ENCODE results near the gene PHLDA3.

The PHLDA3 gene

DNA sequence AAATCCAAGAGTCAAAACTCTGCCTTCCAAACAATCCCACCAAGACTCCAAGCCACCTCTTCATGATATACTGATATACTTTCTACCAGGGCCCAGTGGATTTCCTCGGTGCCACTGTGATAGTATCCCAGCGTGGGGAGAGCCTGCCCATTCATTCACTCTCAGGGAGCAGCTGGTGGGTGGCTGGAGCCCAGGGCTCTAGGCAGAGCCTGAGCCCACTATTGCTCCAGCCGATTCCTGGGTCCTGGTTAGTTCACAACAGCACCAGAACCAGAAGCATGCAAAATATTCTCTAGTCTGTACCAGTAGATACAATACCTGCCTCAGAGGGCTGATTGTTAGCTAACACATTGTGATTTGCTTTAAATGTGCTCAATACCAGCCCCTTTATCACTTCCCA lies 37.1 kb upstream of the PHLDA3 start:
- Histone ChIP-seq H3K4me1 (ENCODE audit: control insufficient read depth, low read length) (peaks cover 71% of the 10 kb centered on the region), H3K9me3 (ENCODE audit: control insufficient read depth, insufficient read depth, low read length) (no peaks in the 10 kb centered on the region), H3K79me2 (ENCODE audit: control insufficient read depth, low read length) (peaks cover 43% of the 10 kb centered on the region), H3F3A (ENCODE audit: control insufficient read depth, insufficient read depth) (peaks cover 15% of the 10 kb centered on the region), H3K4me2 (ENCODE audit: low read length) (peak overlapping the region; percentile 95), H3K36me3 (ENCODE audit: control insufficient read depth, low read length) (peaks cover 7% of the 10 kb centered on the region; the same call in 1 of the 2 replicates), H3K9me2 (replicated peaks; ENCODE audit: control insufficient read depth, low read length) (no peaks in the 10 kb centered on the region), H4K20me1 (ENCODE audit: control insufficient read depth, insufficient read depth, low read depth, low read length) (0 out of 2 replicates have a peak, but pooled peaks cover 4% of the 10 kb centered on the region), H3K27ac (ENCODE audit: low read depth, low read length) (peak overlapping the region; percentile 42; the same call in 1 of the 2 replicates), H3K27me3 (ENCODE audit: control insufficient read depth, low read length) (no peaks in the 10 kb centered on the region), H3K4me3 (ENCODE audit: low read length) (peak overlapping the region; percentile 97)
- no peak for TF ChIP-seq EZH2phosphoT487 (IDR thresholded peaks at IDR 0.05; ENCODE audit: borderline replicate concordance, low read length)
- TF ChIP-seq, protein P1, sequence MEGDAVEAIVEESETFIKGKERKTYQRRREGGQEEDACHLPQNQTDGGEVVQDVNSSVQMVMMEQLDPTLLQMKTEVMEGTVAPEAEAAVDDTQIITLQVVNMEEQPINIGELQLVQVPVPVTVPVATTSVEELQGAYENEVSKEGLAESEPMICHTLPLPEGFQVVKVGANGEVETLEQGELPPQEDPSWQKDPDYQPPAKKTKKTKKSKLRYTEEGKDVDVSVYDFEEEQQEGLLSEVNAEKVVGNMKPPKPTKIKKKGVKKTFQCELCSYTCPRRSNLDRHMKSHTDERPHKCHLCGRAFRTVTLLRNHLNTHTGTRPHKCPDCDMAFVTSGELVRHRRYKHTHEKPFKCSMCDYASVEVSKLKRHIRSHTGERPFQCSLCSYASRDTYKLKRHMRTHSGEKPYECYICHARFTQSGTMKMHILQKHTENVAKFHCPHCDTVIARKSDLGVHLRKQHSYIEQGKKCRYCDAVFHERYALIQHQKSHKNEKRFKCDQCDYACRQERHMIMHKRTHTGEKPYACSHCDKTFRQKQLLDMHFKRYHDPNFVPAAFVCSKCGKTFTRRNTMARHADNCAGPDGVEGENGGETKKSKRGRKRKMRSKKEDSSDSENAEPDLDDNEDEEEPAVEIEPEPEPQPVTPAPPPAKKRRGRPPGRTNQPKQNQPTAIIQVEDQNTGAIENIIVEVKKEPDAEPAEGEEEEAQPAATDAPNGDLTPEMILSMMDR (IDR thresholded peaks at IDR 0.05; ENCODE audit: low read depth, low read length, poor library complexity, severe bottlenecking) = no peak

DNA sequence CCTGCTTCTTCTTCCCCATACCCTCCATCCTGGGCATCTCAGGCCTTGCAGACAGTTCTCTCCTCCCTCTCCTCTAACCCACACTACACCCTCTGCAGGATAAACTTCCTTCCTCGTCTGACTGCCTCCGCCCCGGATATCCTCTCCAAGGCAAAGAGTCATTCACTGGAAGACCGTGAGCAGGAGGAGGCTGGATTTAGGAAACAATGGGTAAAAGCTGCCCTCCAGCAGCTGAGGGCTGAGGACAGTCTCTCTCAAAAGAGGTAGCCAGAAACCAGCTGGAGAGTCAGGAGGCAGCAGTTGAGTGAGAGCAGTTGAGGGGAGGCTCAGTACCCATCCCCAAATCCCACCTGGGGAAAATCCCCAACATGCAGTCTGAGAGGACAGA lies 36.5 kb upstream of the PHLDA3 start:
- H4K20me1 ChIP-seq (ENCODE audit: control insufficient read depth, insufficient read depth, low read depth, low read length) = 0 out of 2 replicates have a peak, but pooled peaks cover 4% of the 10 kb centered on the region
- 0 out of 2 replicates have a peak overlapping the region, but pooled peaks have one; percentile 42 for H3K27ac ChIP-seq (ENCODE audit: low read depth, low read length)
- H3K79me2 ChIP-seq (ENCODE audit: control insufficient read depth, low read length) = peaks cover 46% of the 10 kb centered on the region
- H3K9me3 ChIP-seq (ENCODE audit: control insufficient read depth, insufficient read depth, low read length) = no peaks in the 10 kb centered on the region
- no peaks in the 10 kb centered on the region for H3K27me3 ChIP-seq (ENCODE audit: control insufficient read depth, low read length)
- peaks cover 7% of the 10 kb centered on the region; the same call in 1 of the 2 replicates for H3K36me3 ChIP-seq (ENCODE audit: control insufficient read depth, low read length)
- H3K9me2 ChIP-seq (replicated peaks; ENCODE audit: control insufficient read depth, low read length) = no peaks in the 10 kb centered on the region
- H3K4me3 ChIP-seq (ENCODE audit: low read length) = peak overlapping the region; percentile 97
- TF ChIP-seq, protein P1 (IDR thresholded peaks at IDR 0.05; ENCODE audit: low read depth, low read length, poor library complexity, severe bottlenecking) = no peak
- no peak for TF ChIP-seq EZH2phosphoT487 (IDR thresholded peaks at IDR 0.05; ENCODE audit: borderline replicate concordance, low read length)
- H3K4me2 ChIP-seq (ENCODE audit: low read length) = peak overlapping the region; percentile 95
- peaks cover 65% of the 10 kb centered on the region for H3K4me1 ChIP-seq (ENCODE audit: control insufficient read depth, low read length)
- peaks cover 15% of the 10 kb centered on the region for H3F3A ChIP-seq (ENCODE audit: control insufficient read depth, insufficient read depth)

DNA sequence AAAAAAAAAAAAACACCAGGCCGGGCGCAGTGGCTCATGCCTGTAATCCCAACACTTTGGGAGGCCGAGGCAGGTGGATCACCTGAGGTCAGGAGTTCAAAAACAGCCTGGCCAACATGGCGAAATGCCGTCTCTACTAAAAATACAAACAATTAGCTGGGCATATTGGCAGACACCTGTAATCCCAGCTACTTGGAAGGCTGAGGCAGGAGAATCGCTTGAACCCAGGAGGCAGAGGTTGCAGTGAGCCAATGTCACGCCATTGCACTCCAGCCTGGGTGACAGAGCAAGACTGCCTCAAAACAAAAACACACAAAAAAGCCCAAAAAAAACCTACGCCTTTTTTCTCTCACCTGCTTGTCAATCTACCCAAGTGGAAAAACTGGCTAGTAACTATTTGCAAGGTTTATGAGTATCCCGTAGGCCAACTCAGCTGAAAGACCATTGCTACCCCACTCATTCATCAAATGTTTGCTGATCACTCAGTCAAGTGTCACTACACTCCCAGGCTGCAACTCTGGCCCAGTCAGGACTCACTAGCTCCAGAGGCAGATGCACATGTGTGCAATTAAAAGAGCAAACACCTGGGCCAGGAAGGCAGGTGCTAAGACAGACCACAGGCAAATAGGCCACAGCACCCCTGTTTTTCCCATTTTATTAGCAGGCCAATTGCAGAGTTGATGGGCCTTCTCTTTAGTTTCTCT lies 36.0 kb upstream of the PHLDA3 start:
- no peaks in the 10 kb centered on the region for H3K27me3 ChIP-seq (ENCODE audit: control insufficient read depth, low read length)
- H3F3A ChIP-seq (ENCODE audit: control insufficient read depth, insufficient read depth) = peaks cover 15% of the 10 kb centered on the region
- H3K4me1 ChIP-seq (ENCODE audit: control insufficient read depth, low read length) = peaks cover 60% of the 10 kb centered on the region
- peak overlapping the region; percentile 95 for H3K4me2 ChIP-seq (ENCODE audit: low read length)
- no peaks in the 10 kb centered on the region for H3K9me2 ChIP-seq (replicated peaks; ENCODE audit: control insufficient read depth, low read length)
- 0 out of 2 replicates have a peak, but pooled peaks cover 4% of the 10 kb centered on the region for H4K20me1 ChIP-seq (ENCODE audit: control insufficient read depth, insufficient read depth, low read depth, low read length)
- H3K9me3 ChIP-seq (ENCODE audit: control insufficient read depth, insufficient read depth, low read length) = no peaks in the 10 kb centered on the region
- peaks cover 7% of the 10 kb centered on the region; the same call in 1 of the 2 replicates for H3K36me3 ChIP-seq (ENCODE audit: control insufficient read depth, low read length)
- H3K79me2 ChIP-seq (ENCODE audit: control insufficient read depth, low read length) = peaks cover 46% of the 10 kb centered on the region
- H3K27ac ChIP-seq (ENCODE audit: low read depth, low read length) = 0 out of 2 replicates have a peak overlapping the region, but pooled peaks have one; percentile 42
- TF ChIP-seq, protein P1 (IDR thresholded peaks at IDR 0.05; ENCODE audit: low read depth, low read length, poor library complexity, severe bottlenecking) = no peak
- no peak for TF ChIP-seq EZH2phosphoT487 (IDR thresholded peaks at IDR 0.05; ENCODE audit: borderline replicate concordance, low read length)
- peak overlapping the region; percentile 97 for H3K4me3 ChIP-seq (ENCODE audit: low read length)

Measured in DOHH2 (cell line).